TTC549 (cell line): ENCODE data around the gene RASA3.

Source experiments
- FAIRE-seq: peaks from 2 replicates; lab custom pipeline; 2012; peaks lifted over from hg19 to GRCh38; lab: Jason Lieb, UNC

RASA3 gene

DNA sequence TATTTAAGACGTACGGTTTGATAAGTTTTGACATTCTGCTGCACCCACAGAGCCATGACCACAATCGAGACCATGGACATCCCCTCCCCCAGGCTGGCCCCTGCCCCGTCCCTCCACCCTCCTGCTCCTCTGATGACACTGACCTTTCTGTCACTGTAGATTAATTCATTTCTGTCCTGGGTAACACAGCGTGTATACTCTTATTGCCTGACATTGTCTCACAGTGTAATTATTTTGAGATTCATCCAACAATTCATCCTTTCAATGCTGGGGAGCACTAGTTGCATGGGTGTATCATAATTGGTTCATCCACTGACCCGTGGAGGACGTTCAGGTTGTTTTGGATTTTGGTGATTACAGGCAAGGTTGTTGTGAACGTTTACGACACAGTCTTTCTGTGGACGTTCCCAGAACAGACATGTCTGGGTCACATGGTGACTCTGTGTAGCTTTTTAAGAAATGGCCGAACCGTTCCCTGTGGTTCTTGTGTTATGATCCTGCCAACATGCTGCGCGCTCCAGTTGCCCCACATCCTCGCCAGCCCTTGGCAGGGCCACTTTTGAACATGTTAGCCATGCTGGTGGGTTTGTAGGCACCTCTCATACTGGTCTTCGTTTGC lies 200.5 kb downstream of the RASA3 start:
- FAIRE-seq: no peak

- no peak for FAIRE-seq
Observed at GRCh38 chr13:113930671-113931637, 201.5 kb downstream of the RASA3 start.

DNA sequence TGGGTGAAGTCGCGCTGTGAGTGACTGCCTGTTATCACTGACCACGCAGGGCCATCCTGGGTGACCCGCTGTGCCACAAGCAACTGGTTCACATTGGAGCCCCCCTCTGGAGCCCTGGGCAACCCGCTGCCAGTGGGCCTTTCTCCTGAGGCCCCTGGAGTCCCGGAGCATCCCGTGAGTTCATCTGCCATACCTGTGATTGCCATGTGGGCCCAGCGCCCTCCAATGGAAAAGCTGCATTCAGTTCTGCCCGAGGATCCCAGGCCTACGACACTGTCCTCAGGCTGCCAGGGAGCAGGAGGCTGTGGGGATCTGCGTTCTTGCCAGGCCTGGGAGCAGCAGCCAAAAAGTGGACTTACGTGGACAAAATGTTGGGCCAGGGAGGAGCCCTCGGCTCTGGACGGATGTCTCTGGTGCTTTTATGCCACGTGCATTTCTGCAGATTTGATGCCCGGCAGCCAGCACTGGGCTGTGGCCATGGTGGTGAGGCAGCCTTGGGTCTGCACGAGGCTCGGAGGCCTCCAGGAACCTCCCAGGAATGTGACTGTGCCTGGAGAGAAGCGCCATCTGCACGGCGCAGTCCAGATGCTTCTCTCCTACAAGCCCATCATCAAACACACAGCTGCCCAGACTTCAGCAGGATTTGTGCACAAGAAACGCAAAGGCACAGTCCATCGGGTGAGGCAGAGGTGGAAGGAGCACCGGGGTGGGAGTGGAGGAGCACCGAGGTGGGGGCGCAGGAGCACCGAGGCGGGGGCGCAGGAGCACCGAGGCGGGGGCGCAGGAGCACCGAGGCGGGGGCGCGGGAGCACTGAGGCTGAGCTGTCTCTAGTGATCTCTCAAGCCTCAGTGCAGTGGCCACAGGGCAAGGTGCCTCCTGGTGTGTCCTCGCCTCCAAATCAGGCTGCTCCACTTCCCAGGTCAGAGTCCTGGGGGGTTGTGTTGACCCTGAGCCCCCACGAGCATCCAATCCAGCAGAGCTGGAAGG lies 202.5 kb downstream of the RASA3 start:
- no peak for FAIRE-seq

- no peak for FAIRE-seq
Observed at GRCh38 chr13:113928685-113929627, 203.5 kb downstream of the RASA3 start.
